Smooth muscle cell (in vitro differentiated cells): ENCODE measurements around the gene KLHL2. TPM values are rescaled to one million over a fixed set of nuclear protein-coding genes. Genes with fewer than 3 reads are reported as not detected.
"Not testable (repeated sequence)": the region's sequence is repeated elsewhere in the genome, so short reads cannot be mapped to it uniquely, and the experiment has no call there.

Experiments used
- DNase-seq: peaks from one replicate; lab custom pipeline; 2025; ENCODE audit not compliant: unreplicated experiment; lab: John Stamatoyannopoulos, UW
- H2AFZ ChIP-seq: fragments of 200-600 bp; sonication (generic); 2 replicates; pipeline ENCODE4 v1.6.0; 2016; ENCODE audit warnings: antibody characterized with exemption, low read depth, mild to moderate bottlenecking
- H3F3A ChIP-seq: fragments of 200-600 bp; sonication (generic); 2 replicates; pipeline ENCODE4 v1.6.0; 2017; ENCODE audit warnings: antibody characterized with exemption, low read depth
- H3K27ac ChIP-seq: fragments of 200-600 bp; sonication (generic); 2 replicates; pipeline ENCODE4 v1.5.1; 2016; ENCODE audit warnings: low read depth, mild to moderate bottlenecking
- H3K27me3 ChIP-seq: fragments of 200-600 bp; sonication (generic); 2 replicates; pipeline ENCODE4 v1.6.1; 2016; ENCODE audit warnings: low read depth, mild to moderate bottlenecking
- H3K36me3 ChIP-seq: fragments of 200-600 bp; sonication (generic); 2 replicates; pipeline ENCODE4 v1.5.1; 2016; ENCODE audit warnings: low read depth
- H3K4me1 ChIP-seq: fragments of 200-600 bp; sonication (generic); 2 replicates; pipeline ENCODE4 v1.5.1; 2016; ENCODE audit warnings: low read depth
- H3K4me2 ChIP-seq: fragments of 200-600 bp; sonication (generic); 2 replicates; pipeline ENCODE4 v1.6.0; 2016; ENCODE audit warnings: mild to moderate bottlenecking
- H3K4me3 ChIP-seq: fragments of 200-600 bp; sonication (generic); 2 replicates; pipeline ENCODE4 v1.5.1; 2016; ENCODE audit warnings: mild to moderate bottlenecking
- H3K79me2 ChIP-seq: fragments of 200-600 bp; sonication (generic); 2 replicates; pipeline ENCODE4 v1.6.0; 2016; ENCODE audit warnings: low read depth, mild to moderate bottlenecking
- H3K9ac ChIP-seq: fragments of 200-600 bp; sonication (generic); 2 replicates; pipeline ENCODE4 v1.6.0; 2016; ENCODE audit warnings: low read depth
- H3K9me3 ChIP-seq: fragments of 200-600 bp; sonication (generic); replicated peaks from 2 replicates; pipeline ENCODE4 v1.5.1; 2016; ENCODE audit warnings: low read depth
- H4K20me1 ChIP-seq: fragments of 200-600 bp; sonication (generic); 2 replicates; pipeline ENCODE4 v1.6.0; 2016; ENCODE audit warnings: low read depth
- CTCF ChIP-seq: fragments of 200-600 bp; sonication (generic); IDR thresholded peaks from 2 replicates; pipeline ENCODE4 v1.5.1; 2017; ENCODE audit warnings: borderline replicate concordance, mild to moderate bottlenecking, antibody characterized with exemption; ENCODE audit not compliant: insufficient read depth, poor library complexity, severe bottlenecking
- WGBS: methylation state at CpG from one replicate; pipeline ENCODE4 v1.1.7; 2016; ENCODE audit warnings: low lambda C conversion rate; 5-methylcytosine and 5-hydroxymethylcytosine counted together
- polyA plus RNA-seq: library from polyadenylated mRNA; unstranded; fragments of >200 nt; fragmentation: Nextera tagmentation; extraction: Ambion mirVana; gene quantifications from 2 replicates; pipeline ENCODE4 v1.2.1, GENCODE V29; 2016
- total RNA-seq: library from RNA; depleted of rRNA; stranded (reverse); fragments of >200 nt; gene quantifications from 2 replicates; pipeline ENCODE4 v1.2.3, GENCODE V29; 2014

Gene KLHL2
- total and polyA plus RNA-seq, 2 experiments from 2014 or later = 2.6 to 18.6 TPM

GRCh38 chr4:165336743-165337142, 129.4 kb downstream of the KLHL2 start:
- WGBS = 91% methylated on average over 6 of the region's 6 CpGs
- no peak overlapping the region for H3K27ac ChIP-seq
- DNase-seq = no peak
- no peak overlapping the region for H3K9ac ChIP-seq
- H3F3A ChIP-seq = peaks cover 24% of the 10 kb centered on the region
- TF ChIP-seq CTCF = no peak
- no peak overlapping the region for H3K4me2 ChIP-seq
- H2AFZ ChIP-seq = no peak overlapping the region
- peaks cover 56% of the 10 kb centered on the region for H3K79me2 ChIP-seq
- H3K4me1 ChIP-seq = peaks cover 34% of the 10 kb centered on the region
- H3K9me3 ChIP-seq = no peaks in the 10 kb centered on the region
- peaks cover 100% of the 10 kb centered on the region for H4K20me1 ChIP-seq
- H3K27me3 ChIP-seq = no peaks in the 10 kb centered on the region
- no peak overlapping the region for H3K4me3 ChIP-seq
- H3K36me3 ChIP-seq = peaks cover 26% of the 10 kb centered on the region

- not testable (repeated sequence) for H3K4me1 ChIP-seq, H3K9me3 ChIP-seq, H3K4me3 ChIP-seq, H3K79me2 ChIP-seq, DNase-seq, H3K4me2 ChIP-seq, H3K9ac ChIP-seq, H3K27ac ChIP-seq, H2AFZ ChIP-seq, H3K27me3 ChIP-seq
- Histone ChIP-seq H4K20me1 (peaks cover 53% of the 10 kb centered on the region), H3K36me3 (peaks cover 22% of the 10 kb centered on the region), H3F3A (peaks cover 21% of the 10 kb centered on the region)
- WGBS = 96% methylated on average over 5 of the region's 5 CpGs
These were observed 135.0 kb downstream of the KLHL2 start for GRCh38 chr4:165342340-165342739.

GRCh38 chr4:165343353-165344191, 136.2 kb downstream of the KLHL2 start:
- H4K20me1 ChIP-seq = peaks cover 41% of the 10 kb centered on the region
- DNase-seq = no peak
- peaks cover 21% of the 10 kb centered on the region for H3F3A ChIP-seq
- no peak overlapping the region for H2AFZ ChIP-seq
- H3K9ac ChIP-seq = no peak overlapping the region
- H3K4me2 ChIP-seq = no peak overlapping the region
- no peaks in the 10 kb centered on the region for H3K4me1 ChIP-seq
- 89% methylated on average over 13 of the region's 13 CpGs for WGBS
- H3K27me3 ChIP-seq = no peaks in the 10 kb centered on the region
- no peak for TF ChIP-seq CTCF
- H3K4me3 ChIP-seq = no peak overlapping the region
- H3K27ac ChIP-seq = no peak overlapping the region
- H3K36me3 ChIP-seq = peaks cover 22% of the 10 kb centered on the region
- H3K79me2 ChIP-seq = peaks cover 5% of the 10 kb centered on the region
- H3K9me3 ChIP-seq = no peaks in the 10 kb centered on the region

GRCh38 chr4:165345666-165346417, 138.5 kb downstream of the KLHL2 start:
- Histone ChIP-seq H3K27ac (no peak overlapping the region), H3K4me3 (no peak overlapping the region), H3K36me3 (peaks cover 4% of the 10 kb centered on the region), H4K20me1 (peaks cover 18% of the 10 kb centered on the region), H3K79me2 (no peaks in the 10 kb centered on the region), H3K4me2 (no peak overlapping the region), H3K9me3 (no peaks in the 10 kb centered on the region), H3K4me1 (no peaks in the 10 kb centered on the region), H3F3A (peaks cover 4% of the 10 kb centered on the region), H3K27me3 (no peaks in the 10 kb centered on the region), H2AFZ (no peak overlapping the region), H3K9ac (no peak overlapping the region)
- TF ChIP-seq CTCF = no peak
- DNase-seq = no peak
- WGBS = 83% methylated on average over 10 of the region's 10 CpGs
